SK-N-SH (cell line): Measurements from ENCODE around the gene PRG3. TPM values are rescaled to one million over a fixed set of nuclear protein-coding genes. Genes with fewer than 3 reads are reported as not detected.

Source experiments
- CTCF ChIA-PET: fragments of 300-600, 350-600 bp; formaldehyde crosslinking; extraction: SDS; loops from one replicate; lab custom pipeline; 2021; lab: Yijun Ruan, JAX
- POLR2A ChIA-PET: fragments of 350-600 bp; sonication (Branson Sonifier 250); formaldehyde crosslinking; extraction: SDS; loops from one replicate; lab custom pipeline; 2020; ENCODE audit warnings: antibody characterized with exemption, inconsistent platforms; lab: Yijun Ruan, JAX
- DNase-seq: peaks from one replicate; pipeline ENCODE4 v3.0.0; 2012
- H2AFZ ChIP-seq: fragments of 200-600 bp; sonication (generic); 2 replicates; pipeline ENCODE4 v1.8.1; 2016; ENCODE audit warnings: antibody characterized with exemption, mild to moderate bottlenecking, low read depth
- H3F3A ChIP-seq: fragments of 200-600 bp; sonication (generic); replicated peaks from 2 replicates; pipeline ENCODE3; 2016; ENCODE audit warnings: antibody characterized with exemption, mild to moderate bottlenecking; ENCODE audit not compliant: insufficient read depth
- H3K27ac ChIP-seq, 2 experiments: fragments of 200-500 bp in 1 of 2; fragments of 200-600 bp in 1 of 2; sonication (Bioruptor generic) in 1 of 2; sonication (generic), shearing (Covaris generic) in 1 of 2; 2 replicates each; pipeline versions ENCODE4 v1.5.1 to v1.6.1; 2014 to 2016; ENCODE audit warnings: low read depth in 2 of 2, inconsistent platforms in 1 of 2, low read length in 1 of 2, mild to moderate bottlenecking in 1 of 2, mixed read lengths in 1 of 2
- H3K27me3 ChIP-seq: fragments of 200-600 bp; sonication (generic), shearing (Covaris generic); 2 replicates; pipeline ENCODE4 v1.6.1; 2016; ENCODE audit warnings: mixed run types; ENCODE audit not compliant: insufficient read depth
- H3K36me3 ChIP-seq, 2 experiments: fragments of 200-500 bp in 1 of 2; fragments of 200-600 bp in 1 of 2; sonication (Bioruptor generic) in 1 of 2; sonication (generic) in 1 of 2; replicated peaks in 1 of 2; 2 replicates each; pipeline versions ENCODE3 to v1.5.1; 2014 to 2016; ENCODE audit warnings: low read length in 1 of 2, mild to moderate bottlenecking in 1 of 2; ENCODE audit not compliant: insufficient read depth in 2 of 2, control insufficient read depth in 1 of 2
- H3K4me1 ChIP-seq, 2 experiments: fragments of 200-500 bp in 1 of 2; fragments of 200-600 bp in 1 of 2; sonication (Bioruptor generic) in 1 of 2; sonication (generic), shearing (Covaris generic) in 1 of 2; 2 replicates each; pipeline versions ENCODE4 v1.5.1 to v1.6.1; 2014 to 2016; ENCODE audit warnings: low read depth in 1 of 2, low read length in 1 of 2, mixed run types in 1 of 2; ENCODE audit not compliant: insufficient read depth in 2 of 2, control insufficient read depth in 1 of 2
- H3K4me2 ChIP-seq: fragments of 200-600 bp; sonication (generic), shearing (Covaris generic); 2 replicates; pipeline ENCODE4 v1.6.1; 2017; ENCODE audit warnings: mixed run types
- H3K4me3 ChIP-seq, 2 experiments: fragments of 200-500 bp in 1 of 2; fragments of 200-600 bp in 1 of 2; sonication (Bioruptor generic) in 1 of 2; sonication (generic), shearing (Covaris generic) in 1 of 2; 2 replicates each; pipeline versions ENCODE4 v1.5.1 to v1.8.1; 2014 to 2016; ENCODE audit warnings: low read depth in 2 of 2, inconsistent platforms in 1 of 2, low read length in 1 of 2, mild to moderate bottlenecking in 1 of 2, mixed read lengths in 1 of 2, moderate library complexity in 1 of 2
- H3K79me2 ChIP-seq: fragments of 200-600 bp; sonication (generic); 2 replicates; pipeline ENCODE4 v1.8.1; 2017; ENCODE audit warnings: mild to moderate bottlenecking; ENCODE audit not compliant: insufficient read depth
- H3K9ac ChIP-seq: fragments of 200-600 bp; sonication (generic); 2 replicates; pipeline ENCODE4 v1.6.1; 2017; ENCODE audit warnings: mixed run types
- H3K9me2 ChIP-seq: fragments of 200-600 bp; sonication (generic); 2 replicates; pipeline ENCODE4 v1.6.1; 2017; ENCODE audit warnings: mixed run types
- H3K9me3 ChIP-seq: fragments of 200-600 bp; sonication (generic); 2 replicates; pipeline ENCODE4 v1.6.1; 2017; ENCODE audit warnings: mixed run types, mild to moderate bottlenecking, moderate library complexity
- H4K20me1 ChIP-seq: fragments of 200-600 bp; sonication (generic); 2 replicates; pipeline ENCODE4 v1.6.1; 2017; ENCODE audit warnings: mild to moderate bottlenecking, mixed run types; ENCODE audit not compliant: insufficient read depth
- ELF1 ChIP-seq: IDR thresholded peaks from 2 replicates; pipeline ENCODE4 v1.4.0; 2012
- FOXM1 ChIP-seq: IDR thresholded peaks from 2 replicates; pipeline ENCODE4 v1.4.0; 2012; ENCODE audit warnings: low read depth, mild to moderate bottlenecking
- GATA2 ChIP-seq: sonication (generic); formaldehyde crosslinking; IDR thresholded peaks from 2 replicates; pipeline ENCODE4 v1.5.0; 2020; ENCODE audit warnings: mild to moderate bottlenecking, missing genetic modification reagents
- MEF2A ChIP-seq: IDR thresholded peaks from 2 replicates; pipeline ENCODE4 v1.4.0; 2012; ENCODE audit warnings: low read depth, borderline replicate concordance
- MXI1 ChIP-seq: IDR thresholded peaks from 2 replicates; pipeline ENCODE4 v1.6.1; 2012; ENCODE audit warnings: mild to moderate bottlenecking, low read depth, low read length, improper control_type of control experiment
- NFIC ChIP-seq: IDR thresholded peaks from 2 replicates; pipeline ENCODE4 v1.4.0; 2012; ENCODE audit warnings: borderline replicate concordance
- NRF1 ChIP-seq: IDR thresholded peaks from 2 replicates; pipeline ENCODE4 v1.6.1; 2012; ENCODE audit warnings: low read depth, mild to moderate bottlenecking, low read length
- POLR2AphosphoS5 ChIP-seq: IDR thresholded peaks from 2 replicates; pipeline ENCODE4 v1.6.1; 2012; ENCODE audit warnings: low read depth, low read length
- RXRA ChIP-seq: IDR thresholded peaks from 2 replicates; pipeline ENCODE4 v1.4.0; 2012; ENCODE audit warnings: low read depth, mild to moderate bottlenecking, borderline replicate concordance
- SIN3A ChIP-seq: IDR thresholded peaks from 2 replicates; pipeline ENCODE4 v1.6.1; 2012; ENCODE audit warnings: low read depth, mild to moderate bottlenecking, low read length, moderate library complexity, borderline replicate concordance
- SMC3 ChIP-seq: IDR thresholded peaks from 2 replicates; pipeline ENCODE4 v1.6.1; 2012; ENCODE audit warnings: low read depth, low read length, improper control_type of control experiment
- TEAD4 ChIP-seq: IDR thresholded peaks from 2 replicates; pipeline ENCODE4 v1.4.0; 2012; ENCODE audit warnings: mild to moderate bottlenecking, borderline replicate concordance; ENCODE audit not compliant: insufficient read depth
- ZBTB33 ChIP-seq: IDR thresholded peaks from 2 replicates; pipeline ENCODE4 v1.4.0; 2012; ENCODE audit warnings: low read depth, borderline replicate concordance
- WGBS: methylation state at CpG from one replicate; pipeline ENCODE4 v1.1.6; 2017; ENCODE audit warnings: low lambda C conversion rate; 5-methylcytosine and 5-hydroxymethylcytosine counted together
- polyA plus RNA-seq, 3 experiments: library from polyadenylated mRNA; depleted of rRNA; stranded (reverse); fragments of >200 nt; gene quantifications; 2 replicates each; pipeline ENCODE4 v1.2.3, GENCODE V29; 2012
- TF ChIP-seq, protein P1 (sequence below): IDR thresholded peaks from 2 replicates; pipeline ENCODE4 v1.6.1; 2012; ENCODE audit warnings: mild to moderate bottlenecking, low read depth, low read length, moderate library complexity

The PRG3 gene
- polyA plus RNA-seq, 1 of the 3 experiments (the other 2 are of a cell fraction) = not detected

DNA sequence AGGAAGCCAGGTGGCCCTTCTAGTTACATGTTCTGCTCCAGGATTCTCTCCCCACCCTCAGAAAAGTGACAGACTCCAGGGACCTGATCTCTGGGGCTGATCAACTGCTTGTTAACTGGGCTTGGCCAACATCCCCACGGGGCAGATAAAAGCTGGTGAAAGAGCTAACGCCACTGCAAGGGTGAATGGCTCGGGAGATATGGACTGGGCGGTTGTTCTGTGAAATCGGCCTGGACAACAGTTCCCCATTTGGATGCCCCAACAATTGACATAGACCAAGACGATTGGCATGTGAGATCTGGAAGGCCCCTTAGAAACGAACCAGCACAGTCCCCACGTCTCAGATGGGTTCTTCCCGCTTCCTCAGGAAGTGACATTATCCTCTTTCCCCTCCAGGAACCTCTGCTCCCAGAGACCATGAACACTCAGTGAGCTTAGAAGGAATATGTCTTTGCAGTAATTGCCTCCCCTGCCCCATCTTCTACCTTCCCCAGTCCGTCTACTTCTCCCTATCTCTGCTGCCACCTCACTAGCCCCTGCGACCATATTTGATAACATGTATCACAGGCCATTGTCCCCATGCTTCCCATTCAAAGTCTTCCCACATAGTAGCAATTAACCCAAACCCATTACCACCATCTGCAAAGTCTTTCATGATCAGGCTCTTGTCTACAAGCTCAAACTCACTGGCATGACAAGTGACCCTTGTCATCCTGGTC is 15.1 kb upstream of the PRG3 start:
- ChIA-PET POLR2A (no interaction called here), CTCF (interaction anchor here (1.3 to 1.5 kb wide), 2 partner anchors 14 to 19 kb away, joined by 3 read pairs; no protein-coding TSS in a partner anchor)
- H4K20me1 ChIP-seq = no peaks in the 10 kb centered on the region
- peaks cover 22% of the 10 kb centered on the region; the same call in 1 of the 2 replicates for H3K27me3 ChIP-seq
- H3K9me3 ChIP-seq = no peaks in the 10 kb centered on the region
- H3K4me3 ChIP-seq = no peak overlapping the region
- H3K79me2 ChIP-seq = no peaks in the 10 kb centered on the region
- no peak overlapping the region for H2AFZ ChIP-seq
- no peaks in the 10 kb centered on the region for H3F3A ChIP-seq
- no peaks in the 10 kb centered on the region for H3K36me3 ChIP-seq
- TF ChIP-seq GATA2 (no peak), FOXM1 (no peak), SIN3A (no peak), NRF1 (no peak), MEF2A (no peak), RXRA (no peak), ZBTB33 (no peak), MXI1 (no peak), SMC3 (no peak), ELF1 (no peak), TEAD4 (no peak), NFIC (no peak), POLR2AphosphoS5 (no peak)
- TF ChIP-seq, protein P1, sequence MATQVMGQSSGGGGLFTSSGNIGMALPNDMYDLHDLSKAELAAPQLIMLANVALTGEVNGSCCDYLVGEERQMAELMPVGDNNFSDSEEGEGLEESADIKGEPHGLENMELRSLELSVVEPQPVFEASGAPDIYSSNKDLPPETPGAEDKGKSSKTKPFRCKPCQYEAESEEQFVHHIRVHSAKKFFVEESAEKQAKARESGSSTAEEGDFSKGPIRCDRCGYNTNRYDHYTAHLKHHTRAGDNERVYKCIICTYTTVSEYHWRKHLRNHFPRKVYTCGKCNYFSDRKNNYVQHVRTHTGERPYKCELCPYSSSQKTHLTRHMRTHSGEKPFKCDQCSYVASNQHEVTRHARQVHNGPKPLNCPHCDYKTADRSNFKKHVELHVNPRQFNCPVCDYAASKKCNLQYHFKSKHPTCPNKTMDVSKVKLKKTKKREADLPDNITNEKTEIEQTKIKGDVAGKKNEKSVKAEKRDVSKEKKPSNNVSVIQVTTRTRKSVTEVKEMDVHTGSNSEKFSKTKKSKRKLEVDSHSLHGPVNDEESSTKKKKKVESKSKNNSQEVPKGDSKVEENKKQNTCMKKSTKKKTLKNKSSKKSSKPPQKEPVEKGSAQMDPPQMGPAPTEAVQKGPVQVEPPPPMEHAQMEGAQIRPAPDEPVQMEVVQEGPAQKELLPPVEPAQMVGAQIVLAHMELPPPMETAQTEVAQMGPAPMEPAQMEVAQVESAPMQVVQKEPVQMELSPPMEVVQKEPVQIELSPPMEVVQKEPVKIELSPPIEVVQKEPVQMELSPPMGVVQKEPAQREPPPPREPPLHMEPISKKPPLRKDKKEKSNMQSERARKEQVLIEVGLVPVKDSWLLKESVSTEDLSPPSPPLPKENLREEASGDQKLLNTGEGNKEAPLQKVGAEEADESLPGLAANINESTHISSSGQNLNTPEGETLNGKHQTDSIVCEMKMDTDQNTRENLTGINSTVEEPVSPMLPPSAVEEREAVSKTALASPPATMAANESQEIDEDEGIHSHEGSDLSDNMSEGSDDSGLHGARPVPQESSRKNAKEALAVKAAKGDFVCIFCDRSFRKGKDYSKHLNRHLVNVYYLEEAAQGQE = no peak
- H3K9ac ChIP-seq = no peak overlapping the region
- H3K27ac ChIP-seq = no peak overlapping the region
- no peak for DNase-seq
- no peaks in the 10 kb centered on the region; a peak in 1 of 4 replicates for H3K4me1 ChIP-seq
- H3K9me2 ChIP-seq = no peaks in the 10 kb centered on the region
- H3K4me2 ChIP-seq = no peak overlapping the region
- WGBS = 33% methylated on average over 11 of the region's 11 CpGs
